H1 (cell line): ENCODE results near the gene PHKA1. TPM values are rescaled to one million over a fixed set of nuclear protein-coding genes. Genes with fewer than 3 reads are reported as not detected.

Source experiments
- CTCF ChIA-PET: fragments of 300-600 bp; sonication (Branson Sonifier 250); formaldehyde crosslinking; loops from one replicate; lab custom pipeline; 2021; ENCODE audit not compliant: partially characterized antibody; lab: Charles Lee
- POLR2A ChIA-PET: fragments of 300-600 bp; sonication (Branson Sonifier 250); formaldehyde crosslinking; loops from one replicate; lab custom pipeline; 2021; ENCODE audit warnings: inconsistent platforms; ENCODE audit not compliant: partially characterized antibody; lab: Charles Lee
- DNase-seq, 2 experiments: peaks; one replicate each; pipeline versions ENCODE4 v3.0.0 to v3.0.0-alpha.2; 2010 to 2022; ENCODE audit warnings: low spot score in 2 of 2, low read depth in 1 of 2, mixed read lengths in 1 of 2
- FAIRE-seq: peaks from 2 replicates; lab custom pipeline; 2011; peaks lifted over from hg19 to GRCh38; lab: Jason Lieb, UNC
- H2AFZ ChIP-seq: 2 replicates; pipeline ENCODE4 v1.8.1; 2012; ENCODE audit warnings: low read length, inconsistent platforms
- H2AK5ac ChIP-seq: 2 replicates; pipeline ENCODE4 v1.6.1; 2013; ENCODE audit warnings: low read depth, low read length
- H2BK120ac ChIP-seq: replicated peaks from 2 replicates; pipeline ENCODE3; 2013; ENCODE audit warnings: low read depth, low read length, inconsistent platforms
- H2BK12ac ChIP-seq: 2 replicates; pipeline ENCODE4 v1.6.1; 2013; ENCODE audit warnings: low read depth, low read length
- H2BK15ac ChIP-seq: 2 replicates; pipeline ENCODE4 v1.6.1; 2013; ENCODE audit warnings: low read length
- H2BK20ac ChIP-seq: 2 replicates; pipeline ENCODE4 v1.6.1; 2013; ENCODE audit warnings: low read length
- H2BK5ac ChIP-seq: 2 replicates; pipeline ENCODE4 v1.6.1; 2013; ENCODE audit warnings: low read depth, low read length
- H3K14ac ChIP-seq: 2 replicates; pipeline ENCODE4 v1.6.1; 2013; ENCODE audit warnings: inconsistent platforms; ENCODE audit not compliant: insufficient read length
- H3K18ac ChIP-seq: 2 replicates; pipeline ENCODE4 v1.6.1; 2013; ENCODE audit warnings: low read length; ENCODE audit errors: extremely low read depth
- H3K23ac ChIP-seq: 2 replicates; pipeline ENCODE4 v1.6.1; 2013; ENCODE audit warnings: inconsistent platforms; ENCODE audit not compliant: insufficient read length
- H3K23me2 ChIP-seq: 2 replicates; pipeline ENCODE4 v1.6.1; 2013; ENCODE audit warnings: low read depth, low read length
- H3K27ac ChIP-seq: 2 replicates; pipeline ENCODE4 v1.6.1; 2011; ENCODE audit warnings: low read depth, low read length, inconsistent platforms
- H3K27me3 ChIP-seq, 4 experiments: replicated peaks in 1 of 4; 1 replicate in 1 of 4; 2 replicates in 3 of 4; pipeline versions ENCODE4 v1.6.1 to v1.8.1; 2011 to 2013; ENCODE audit warnings: low read length in 3 of 4, mild to moderate bottlenecking in 3 of 4, inconsistent platforms in 2 of 4, mixed read lengths in 2 of 4, moderate library complexity in 1 of 4; ENCODE audit not compliant: control insufficient read depth in 3 of 4, insufficient read depth in 3 of 4; ENCODE audit errors: extremely low read depth in 1 of 4
- H3K36me3 ChIP-seq, 4 experiments: 2 replicates each; pipeline versions ENCODE4 v1.6.1 to v1.8.1; 2011 to 2013; ENCODE audit warnings: mild to moderate bottlenecking in 4 of 4, low read length in 3 of 4, moderate library complexity in 2 of 4, control low read depth in 1 of 4, inconsistent platforms in 1 of 4; ENCODE audit not compliant: insufficient read depth in 4 of 4, control insufficient read depth in 2 of 4
- H3K4ac ChIP-seq: replicated peaks from 2 replicates; pipeline ENCODE3; 2013; ENCODE audit warnings: low read length, low read depth, mixed read lengths, inconsistent platforms; ENCODE audit not compliant: insufficient read length
- H3K4me1 ChIP-seq, 4 experiments: replicated peaks in 1 of 4; 1 replicate in 1 of 4; 2 replicates in 3 of 4; pipeline versions ENCODE4 v1.6.1 to v1.8.1; 2011 to 2013; ENCODE audit warnings: low read length in 3 of 4, inconsistent platforms in 2 of 4, mixed read lengths in 1 of 4; ENCODE audit not compliant: insufficient read depth in 4 of 4, control insufficient read depth in 3 of 4
- H3K4me2 ChIP-seq, 2 experiments: 2 replicates each; pipeline versions ENCODE4 v1.6.1 to v1.8.1; 2011 to 2013; ENCODE audit warnings: low read depth in 2 of 2, low read length in 2 of 2, control low read depth in 1 of 2, inconsistent platforms in 1 of 2, mild to moderate bottlenecking in 1 of 2; ENCODE audit not compliant: insufficient read depth in 1 of 2
- H3K4me3 ChIP-seq, 4 experiments: fragments of 200-600, 300-600 bp in 1 of 4; sonication (generic), shearing (Covaris generic), sonication (Bioruptor Twin) in 1 of 4; 2 replicates each; pipeline versions ENCODE4 v1.5.1 to v1.8.1; 2011 to 2016; ENCODE audit warnings: low read length in 4 of 4, low read depth in 3 of 4, control low read depth in 2 of 4, inconsistent platforms in 2 of 4, mild to moderate bottlenecking in 2 of 4, mixed read lengths in 1 of 4, moderate library complexity in 1 of 4; ENCODE audit not compliant: insufficient read depth in 2 of 4; ENCODE audit errors: extremely low read depth in 1 of 4
- H3K56ac ChIP-seq: replicated peaks from 2 replicates; pipeline ENCODE3; 2013; ENCODE audit warnings: low read depth, mild to moderate bottlenecking, mixed read lengths, low read length, inconsistent platforms; ENCODE audit not compliant: insufficient read length
- H3K79me1 ChIP-seq: 2 replicates; pipeline ENCODE4 v1.6.1; 2013; ENCODE audit warnings: low read depth, low read length, control low read depth
- H3K79me2 ChIP-seq, 2 experiments: 2 replicates each; pipeline versions ENCODE4 v1.6.1 to v1.8.1; 2012 to 2013; ENCODE audit warnings: low read length in 2 of 2, mild to moderate bottlenecking in 2 of 2, inconsistent platforms in 1 of 2; ENCODE audit not compliant: insufficient read depth in 2 of 2, control insufficient read depth in 1 of 2
- H3K9ac ChIP-seq, 4 experiments: replicated peaks in 1 of 4; 1 replicate in 1 of 4; 2 replicates in 3 of 4; pipeline versions ENCODE4 v1.6.1 to v1.8.1; 2011 to 2013; ENCODE audit warnings: low read depth in 3 of 4, low read length in 3 of 4, control low read depth in 2 of 4, mild to moderate bottlenecking in 2 of 4, moderate library complexity in 2 of 4, inconsistent platforms in 1 of 4; ENCODE audit errors: extremely low read depth in 1 of 4
- H3K9me3 ChIP-seq, 2 experiments: 2 replicates each; pipeline versions ENCODE4 v1.6.1 to v1.8.1; 2012 to 2013; ENCODE audit warnings: mild to moderate bottlenecking in 2 of 2, moderate library complexity in 2 of 2, control low read depth in 1 of 2, inconsistent platforms in 1 of 2, low read depth in 1 of 2, low read length in 1 of 2, mixed read lengths in 1 of 2; ENCODE audit not compliant: insufficient read depth in 2 of 2
- H4K20me1 ChIP-seq, 2 experiments: replicated peaks in 1 of 2; 2 replicates each; pipeline versions ENCODE3 to v1.8.1; 2011 to 2013; ENCODE audit warnings: inconsistent platforms in 2 of 2, low read length in 2 of 2, mild to moderate bottlenecking in 1 of 2; ENCODE audit not compliant: insufficient read depth in 2 of 2, control insufficient read depth in 1 of 2
- H4K5ac ChIP-seq: 2 replicates; pipeline ENCODE4 v1.6.1; 2013; ENCODE audit warnings: low read length, low read depth, mixed read lengths, inconsistent platforms; ENCODE audit not compliant: insufficient read length
- H4K8ac ChIP-seq: 2 replicates; pipeline ENCODE4 v1.8.0; 2013; ENCODE audit warnings: mild to moderate bottlenecking, moderate library complexity, low read length, inconsistent platforms; ENCODE audit not compliant: insufficient read depth; ENCODE audit errors: extremely low read depth
- H4K91ac ChIP-seq: replicated peaks from 2 replicates; pipeline ENCODE3; 2013; ENCODE audit warnings: low read length, mixed read lengths, inconsistent platforms; ENCODE audit not compliant: insufficient read length
- CBX5 ChIP-seq: fragments of 300-800, 300-1000 bp; sonication (generic); IDR thresholded peaks from 2 replicates; pipeline ENCODE4 v1.7.1; 2016; ENCODE audit warnings: antibody characterized with exemption, low read length, low read depth
- CBX8 ChIP-seq: fragments of 300-800, 300-1000 bp; sonication (generic); IDR thresholded peaks from 2 replicates; pipeline ENCODE4 v1.7.1; 2016; ENCODE audit warnings: low read depth, low read length, borderline replicate concordance
- GABPA ChIP-seq: IDR thresholded peaks from 2 replicates; pipeline ENCODE4 v1.6.1; 2011; ENCODE audit warnings: mild to moderate bottlenecking, low read length, moderate library complexity, borderline replicate concordance; ENCODE audit not compliant: insufficient read depth
- JUN ChIP-seq: IDR thresholded peaks from 2 replicates; pipeline ENCODE4 v1.6.1; 2011; ENCODE audit warnings: low read depth, mild to moderate bottlenecking, improper control_type of control experiment, low read length
- JUND ChIP-seq: IDR thresholded peaks from 2 replicates; pipeline ENCODE4 v1.6.1; 2011; ENCODE audit warnings: mild to moderate bottlenecking, improper control_type of control experiment, low read length
- NANOG ChIP-seq: IDR thresholded peaks from 2 replicates; pipeline ENCODE4 v1.6.1; 2011; ENCODE audit warnings: low read length, low read depth, mild to moderate bottlenecking, inconsistent platforms; ENCODE audit not compliant: insufficient read depth, poor library complexity, severe bottlenecking
- POLR2AphosphoS5 ChIP-seq: IDR thresholded peaks from 2 replicates; pipeline ENCODE4 v1.6.1; 2011; ENCODE audit warnings: low read depth, low read length
- SIRT6 ChIP-seq: IDR thresholded peaks from one replicate; pipeline ENCODE4 v1.7.1; 2012; ENCODE audit warnings: low read length, inconsistent platforms
- SP1 ChIP-seq: IDR thresholded peaks from 2 replicates; pipeline ENCODE4 v1.6.1; 2011; ENCODE audit warnings: low read depth, low read length
- TAF7 ChIP-seq: optimal IDR thresholded peaks from 2 replicates; pipeline ENCODE3; 2011; ENCODE audit warnings: low read depth, mild to moderate bottlenecking, inconsistent platforms, low read length, moderate library complexity, borderline replicate concordance
- WGBS, 2 experiments: shearing (Covaris generic) in 1 of 2; methylation state at CpG; one replicate each; pipeline versions ENCODE4 v1.1.6 to v1.1.7; 2013 to 2015; ENCODE audit warnings: low lambda C conversion rate in 2 of 2, mixed read lengths in 2 of 2, inconsistent platforms in 1 of 2, low coverage in 1 of 2, missing lambda C conversion rate in 1 of 2; ENCODE audit not compliant: insufficient replicate concordance in 2 of 2, insufficient coverage in 1 of 2, insufficient read length in 1 of 2; ENCODE audit errors: extremely low coverage in 1 of 2, missing lambda C conversion rate in 1 of 2; 5-methylcytosine and 5-hydroxymethylcytosine counted together
- polyA plus RNA-seq, 7 experiments: library from polyadenylated mRNA; depleted of rRNA in 3 of 7; stranded (reverse) in 5 of 7; unstranded in 2 of 7; fragments of >200 nt in 5 of 7; fragments of 200-250 nt in 2 of 7; gene quantifications; 1 replicate in 5 of 7; 2 replicates in 1 of 7; 4 replicates in 1 of 7; pipeline versions ENCODE4 v1.2.1 to v1.2.3, GENCODE V29; 2011 to 2013; ENCODE audit warnings: missing spikeins in 2 of 7, mixed read lengths in 2 of 7
- total RNA-seq: library from RNA; stranded (reverse); fragmentation: NEBNext Ultra II Directional; extraction: Animal tissue kit (Norgen Biotek cat#: 25700); gene quantifications from 2 replicates; pipeline ENCODE4 v1.2.1, GENCODE V29; 2021
- TF ChIP-seq, protein P1 (sequence below): IDR thresholded peaks from 2 replicates; pipeline ENCODE4 v1.6.1; 2011; ENCODE audit warnings: low read depth, mild to moderate bottlenecking, low read length; ENCODE audit not compliant: insufficient read depth

PHKA1 gene
- total and polyA plus RNA-seq, 2 of the 8 experiments (the other 6 are each of a cell fraction or from before 2014, with no cell fraction given), result 4.2 to 7.2 TPM

DNA sequence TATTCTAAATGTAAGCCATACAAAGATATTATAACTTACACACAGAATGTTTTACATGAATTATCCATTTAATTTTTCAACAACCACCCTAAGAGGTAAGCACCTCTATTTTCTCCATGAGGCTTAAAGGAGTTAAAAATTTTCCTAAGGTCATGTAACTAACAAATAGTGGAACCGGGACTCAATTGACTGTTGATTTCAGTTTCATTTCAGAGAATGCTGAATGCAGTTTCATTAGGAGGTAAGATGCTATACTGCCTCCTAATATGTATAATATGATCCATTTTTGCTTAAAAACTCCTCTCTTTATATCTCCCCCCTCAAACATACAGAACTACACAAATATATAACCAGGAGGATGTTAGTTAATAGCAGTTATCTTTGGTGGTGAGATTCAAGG is 29.1 kb downstream of the PHKA1 start:
- FAIRE-seq, result no peak
- WGBS, 2 experiments, result 86% methylated on average over 1 of the region's 1 CpG; no CpG with 5 or more reads in 1 of the 2 experiments
- CTCF ChIA-PET, result no interaction called here

More for the DNA sequence above, 29.1 kb downstream of the PHKA1 start:
- Histone ChIP-seq H3K23me2 (no peaks in the 10 kb centered on the region), H4K8ac (no peak overlapping the region), H3K36me3 (no peaks in the 10 kb centered on the region; a peak in 1 of 8 replicates), H3K14ac (no peak overlapping the region), H2AK5ac (no peak overlapping the region), H4K20me1 (no peaks in the 10 kb centered on the region), H3K18ac (no peak overlapping the region), H3K79me2 (no peaks in the 10 kb centered on the region), H4K5ac (no peak overlapping the region), H2BK15ac (no peak overlapping the region), H2BK12ac (no peak overlapping the region), H2BK5ac (no peak overlapping the region), H3K9me3 (no peaks in the 10 kb centered on the region), H3K4ac (no peak overlapping the region), H3K56ac (no peak overlapping the region), H3K27me3 (no peaks in the 10 kb centered on the region), H3K4me2 (no peak overlapping the region), H3K27ac (no peak overlapping the region), H2BK120ac (no peak overlapping the region), H3K9ac (no peak overlapping the region), H4K91ac (no peak overlapping the region), H3K79me1 (no peaks in the 10 kb centered on the region), H3K4me3 (no peak overlapping the region), H3K23ac (no peak overlapping the region), H3K4me1 (no peaks in the 10 kb centered on the region), H2BK20ac (no peak overlapping the region), H2AFZ (no peak overlapping the region)
- POLR2A ChIA-PET, result no interaction called here
- DNase-seq, result no peak
- no peak for TF ChIP-seq JUN
- TF ChIP-seq GABPA, result no peak
- no peak for TF ChIP-seq SP1
- TF ChIP-seq TAF7, result no peak
- TF ChIP-seq POLR2AphosphoS5, result no peak
- TF ChIP-seq CBX8, result no peak
- TF ChIP-seq, protein P1, sequence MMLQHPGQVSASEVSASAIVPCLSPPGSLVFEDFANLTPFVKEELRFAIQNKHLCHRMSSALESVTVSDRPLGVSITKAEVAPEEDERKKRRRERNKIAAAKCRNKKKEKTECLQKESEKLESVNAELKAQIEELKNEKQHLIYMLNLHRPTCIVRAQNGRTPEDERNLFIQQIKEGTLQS, result no peak
- TF ChIP-seq NANOG, result no peak
- TF ChIP-seq CBX5, result no peak
- TF ChIP-seq SIRT6, result no peak
- TF ChIP-seq JUND, result no peak
